Keratinocyte (primary cell): ENCODE data around the gene VPS8. TPM values are rescaled to one million over a fixed set of nuclear protein-coding genes. Genes with fewer than 3 reads are reported as not detected.
"Not testable (repeated sequence)": the region's sequence is repeated elsewhere in the genome, so short reads cannot be mapped to it uniquely, and the experiment has no call there.

Source experiments
- DNase-seq: peaks from one replicate; pipeline ENCODE4 v3.0.0-alpha.2; 2011; ENCODE audit warnings: low read depth, missing footprints, low spot score
- FAIRE-seq: peaks from 2 replicates; lab custom pipeline; 2011; peaks lifted over from hg19 to GRCh38; lab: Jason Lieb, UNC
- H2AFZ ChIP-seq: 2 replicates; pipeline ENCODE4 v1.6.0; 2012; ENCODE audit warnings: low read length, control low read depth, inconsistent platforms; ENCODE audit not compliant: control insufficient read depth
- H3K27ac ChIP-seq: 2 replicates; pipeline ENCODE4 v1.5.1; 2011; ENCODE audit warnings: low read length; ENCODE audit not compliant: control insufficient read depth, insufficient read depth
- H3K27me3 ChIP-seq: 3 replicates; pipeline ENCODE4 v1.6.0; 2011; ENCODE audit warnings: low read length; ENCODE audit not compliant: control insufficient read depth, insufficient read depth; ENCODE audit errors: extremely low read depth
- H3K36me3 ChIP-seq, 2 experiments: 2 replicates in 1 of 2; 3 replicates in 1 of 2; pipeline ENCODE4 v1.5.1; 2011; ENCODE audit warnings: low read length in 2 of 2, mild to moderate bottlenecking in 1 of 2; ENCODE audit not compliant: control insufficient read depth in 2 of 2, insufficient read depth in 2 of 2; ENCODE audit errors: extremely low read depth in 1 of 2
- H3K4me1 ChIP-seq: 3 replicates; pipeline ENCODE4 v1.5.1; 2011; ENCODE audit warnings: low read length; ENCODE audit not compliant: control insufficient read depth, insufficient read depth; ENCODE audit errors: extremely low read depth
- H3K4me2 ChIP-seq: 3 replicates; pipeline ENCODE4 v1.6.0; 2011; ENCODE audit warnings: low read depth, low read length; ENCODE audit not compliant: control insufficient read depth, insufficient read depth; ENCODE audit errors: extremely low read depth
- H3K4me3 ChIP-seq, 3 experiments: fragments of 200-600 bp in 1 of 3; sonication (generic) in 1 of 3; 2 replicates in 2 of 3; 3 replicates in 1 of 3; pipeline ENCODE4 v1.5.1; 2011 to 2016; ENCODE audit warnings: low read length in 3 of 3, mild to moderate bottlenecking in 3 of 3, control low read depth in 2 of 3, inconsistent platforms in 1 of 3, low read depth in 1 of 3, mixed read lengths in 1 of 3, mixed run types in 1 of 3, moderate library complexity in 1 of 3; ENCODE audit not compliant: control insufficient read depth in 2 of 3, insufficient read depth in 2 of 3; ENCODE audit errors: extremely low read depth in 1 of 3
- H3K79me2 ChIP-seq: 2 replicates; pipeline ENCODE4 v1.6.0; 2012; ENCODE audit warnings: low read length; ENCODE audit not compliant: control insufficient read depth, insufficient read depth
- H3K9ac ChIP-seq: 3 replicates; pipeline ENCODE4 v1.6.0; 2011; ENCODE audit warnings: low read length; ENCODE audit not compliant: control insufficient read depth, insufficient read depth; ENCODE audit errors: extremely low read depth
- H3K9me1 ChIP-seq: 3 replicates; pipeline ENCODE4 v1.6.0; 2011; ENCODE audit warnings: low read length; ENCODE audit not compliant: control insufficient read depth, insufficient read depth; ENCODE audit errors: extremely low read depth
- H3K9me3 ChIP-seq: 2 replicates; pipeline ENCODE4 v1.5.1; 2012; ENCODE audit warnings: low read depth, low read length; ENCODE audit not compliant: control insufficient read depth
- H4K20me1 ChIP-seq: 3 replicates; pipeline ENCODE4 v1.6.0; 2011; ENCODE audit warnings: low read length; ENCODE audit not compliant: control insufficient read depth, insufficient read depth; ENCODE audit errors: extremely low read depth
- CTCF ChIP-seq, 3 experiments: IDR thresholded peaks in 1 of 3; conservative IDR thresholded peaks in 1 of 3; optimal IDR thresholded peaks in 1 of 3; 2 replicates in 2 of 3; 3 replicates in 1 of 3; pipeline versions ENCODE3 to v1.5.1; 2011; ENCODE audit warnings: low read length in 3 of 3, mild to moderate bottlenecking in 3 of 3, moderate library complexity in 2 of 3, control low read depth in 1 of 3, inconsistent platforms in 1 of 3; ENCODE audit not compliant: insufficient read depth in 2 of 3; ENCODE audit errors: extremely low read depth in 1 of 3
- EZH2 ChIP-seq: IDR thresholded peaks from one replicate; pipeline ENCODE4 v1.6.1; 2012; ENCODE audit warnings: inconsistent platforms, mild to moderate bottlenecking, low read length, moderate library complexity
- dilution Hi-C: fragments of 300-500 bp; cut with MboI; formaldehyde crosslinking; loops from one replicate; pipeline ENCODE4 v1.7.0; 2020; ENCODE audit warnings: low sequenced_read_pairs; ENCODE audit not compliant: extremely low pct_ligation_motif_present
- polyA plus RNA-seq, 5 experiments: library from polyadenylated mRNA; depleted of rRNA in 3 of 5; stranded (reverse) in 3 of 5; stranded (forward) in 1 of 5; unstranded in 1 of 5; fragments of >200 nt; gene quantifications; 1 replicate in 1 of 5; 2 replicates in 3 of 5; 3 replicates in 1 of 5; pipeline versions ENCODE4 v1.2.1 to v1.2.3, GENCODE V29; 2011 to 2012; ENCODE audit warnings: missing spikeins in 2 of 5, low read depth in 1 of 5, low replicate concordance in 1 of 5

The VPS8 gene
- polyA plus RNA-seq, 1 donor (not counting 4 experiments of a cell fraction or from before 2014, with no cell fraction given) = 28.4 TPM

GRCh38 chr3:184993394-184993793, 181.4 kb downstream of the VPS8 start:
- Histone ChIP-seq H3K4me3 (no peak overlapping the region), H3K27ac (no peak overlapping the region), H3K9ac (no peak overlapping the region), H3K9me1 (no peaks in the 10 kb centered on the region), H3K4me1 (no peaks in the 10 kb centered on the region), H3K9me3 (no peaks in the 10 kb centered on the region), H3K36me3 (peaks cover 3 to 12% of the 10 kb centered on the region in 2 experiments), H3K27me3 (no peaks in the 10 kb centered on the region), H3K4me2 (no peak overlapping the region), H4K20me1 (no peaks in the 10 kb centered on the region), H3K79me2 (no peaks in the 10 kb centered on the region), H2AFZ (no peak overlapping the region)
- DNase-seq = no peak
- TF ChIP-seq CTCF (optimal IDR thresholded peaks at IDR 0.05 in 1 of 3, IDR thresholded peaks at IDR 0.05 in 1 of 3, conservative IDR thresholded peaks at IDR 0.05 in 1 of 3; ENCODE audit: extremely low read depth in 1 of 3, insufficient read depth in 2 of 3, low read length in 3 of 3) (no peak), EZH2 (no peak)
- no peak for FAIRE-seq
- dilution Hi-C loops = no loop called here

- H4K20me1 ChIP-seq, H3K27ac ChIP-seq, H3K4me1 ChIP-seq, H3K9ac ChIP-seq, H3K36me3 ChIP-seq, H3K27me3 ChIP-seq, dilution Hi-C loops, H3K9me3 ChIP-seq, H3K79me2 ChIP-seq, FAIRE-seq, H3K4me2 ChIP-seq, H2AFZ ChIP-seq, DNase-seq, H3K4me3 ChIP-seq, H3K9me1 ChIP-seq: not testable (repeated sequence)
Measured at GRCh38 chr3:185003876-185004275, 191.9 kb downstream of the VPS8 start.

GRCh38 chr3:185009650-185010049, 197.7 kb downstream of the VPS8 start:
- H4K20me1 ChIP-seq = no peaks in the 10 kb centered on the region
- dilution Hi-C loops = no loop called here
- no peaks in the 10 kb centered on the region for H3K9me3 ChIP-seq
- no peaks in the 10 kb centered on the region for H3K9me1 ChIP-seq
- H3K4me2 ChIP-seq = no peak overlapping the region
- no peak overlapping the region for H3K27ac ChIP-seq
- DNase-seq (no peak), FAIRE-seq (no peak)
- H3K9ac ChIP-seq = no peak overlapping the region
- H2AFZ ChIP-seq = no peak overlapping the region
- TF ChIP-seq EZH2 = no peak
- no peak for TF ChIP-seq CTCF (optimal IDR thresholded peaks at IDR 0.05 in 1 of 3, IDR thresholded peaks at IDR 0.05 in 1 of 3, conservative IDR thresholded peaks at IDR 0.05 in 1 of 3; ENCODE audit: extremely low read depth in 1 of 3, insufficient read depth in 2 of 3, low read length in 3 of 3)
- H3K4me3 ChIP-seq = no peak overlapping the region
- H3K79me2 ChIP-seq = no peaks in the 10 kb centered on the region
- H3K4me1 ChIP-seq = no peaks in the 10 kb centered on the region
- H3K36me3 ChIP-seq = no peaks in the 10 kb centered on the region
- no peaks in the 10 kb centered on the region for H3K27me3 ChIP-seq

GRCh38 chr3:185017584-185017983, 205.6 kb downstream of the VPS8 start:
- H3K36me3 ChIP-seq, H3K9ac ChIP-seq, H3K27ac ChIP-seq, H3K4me2 ChIP-seq, H3K4me3 ChIP-seq, DNase-seq, H4K20me1 ChIP-seq, H2AFZ ChIP-seq, H3K4me1 ChIP-seq, dilution Hi-C loops, H3K27me3 ChIP-seq, FAIRE-seq, H3K9me1 ChIP-seq, H3K79me2 ChIP-seq, H3K9me3 ChIP-seq: not testable (repeated sequence)
